Measurements from ENCODE around the gene IDH3B.

IDH3B gene

DNA sequence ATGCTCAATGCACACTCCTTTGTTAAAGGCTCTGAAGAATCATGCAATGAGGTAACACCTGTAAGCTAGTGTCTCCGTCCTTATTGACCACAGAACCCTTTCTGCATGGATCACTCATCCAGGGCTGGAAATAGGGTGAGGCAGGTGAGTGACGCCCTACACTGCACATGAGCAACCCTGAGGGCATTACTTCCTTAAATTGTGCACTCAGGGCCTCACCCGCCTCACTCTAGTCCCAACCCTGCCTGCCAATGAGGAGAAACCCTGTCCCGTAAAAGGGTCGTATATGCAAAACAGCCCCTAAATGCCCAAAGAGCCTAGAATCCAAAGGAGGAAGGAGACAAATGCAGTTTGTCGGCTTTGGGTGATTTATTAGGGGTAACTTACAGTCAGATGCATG is 45.2 kb downstream of the IDH3B start:
- no peaks in the 10 kb centered on the region for H3K79me2 ChIP-seq (ENCODE audit: insufficient read depth, low read depth)
- H3K9ac ChIP-seq: no peak overlapping the region
- H3K27me3 ChIP-seq (ENCODE audit: insufficient read depth, low read depth): no peaks in the 10 kb centered on the region
- H3K4me3 ChIP-seq (IDR thresholded peaks at IDR 0.05; ENCODE audit: insufficient read depth, low read depth, low read length): no peak overlapping the region
- TF ChIP-seq, protein P1, sequence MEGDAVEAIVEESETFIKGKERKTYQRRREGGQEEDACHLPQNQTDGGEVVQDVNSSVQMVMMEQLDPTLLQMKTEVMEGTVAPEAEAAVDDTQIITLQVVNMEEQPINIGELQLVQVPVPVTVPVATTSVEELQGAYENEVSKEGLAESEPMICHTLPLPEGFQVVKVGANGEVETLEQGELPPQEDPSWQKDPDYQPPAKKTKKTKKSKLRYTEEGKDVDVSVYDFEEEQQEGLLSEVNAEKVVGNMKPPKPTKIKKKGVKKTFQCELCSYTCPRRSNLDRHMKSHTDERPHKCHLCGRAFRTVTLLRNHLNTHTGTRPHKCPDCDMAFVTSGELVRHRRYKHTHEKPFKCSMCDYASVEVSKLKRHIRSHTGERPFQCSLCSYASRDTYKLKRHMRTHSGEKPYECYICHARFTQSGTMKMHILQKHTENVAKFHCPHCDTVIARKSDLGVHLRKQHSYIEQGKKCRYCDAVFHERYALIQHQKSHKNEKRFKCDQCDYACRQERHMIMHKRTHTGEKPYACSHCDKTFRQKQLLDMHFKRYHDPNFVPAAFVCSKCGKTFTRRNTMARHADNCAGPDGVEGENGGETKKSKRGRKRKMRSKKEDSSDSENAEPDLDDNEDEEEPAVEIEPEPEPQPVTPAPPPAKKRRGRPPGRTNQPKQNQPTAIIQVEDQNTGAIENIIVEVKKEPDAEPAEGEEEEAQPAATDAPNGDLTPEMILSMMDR (conservative IDR thresholded peaks at IDR 0.05; ENCODE audit: low read depth, low read length): no peak
- H3K4me2 ChIP-seq: no peak overlapping the region
- no peaks in the 10 kb centered on the region for H4K20me1 ChIP-seq (ENCODE audit: insufficient read depth)
- no peak overlapping the region for H2AFZ ChIP-seq (ENCODE audit: low read depth)
- no peak overlapping the region for H3K27ac ChIP-seq
- H3K4me1 ChIP-seq (ENCODE audit: low read depth, poor library complexity, severe bottlenecking): no peaks in the 10 kb centered on the region
- H3K36me3 ChIP-seq (ENCODE audit: insufficient read depth): no peaks in the 10 kb centered on the region

DNA sequence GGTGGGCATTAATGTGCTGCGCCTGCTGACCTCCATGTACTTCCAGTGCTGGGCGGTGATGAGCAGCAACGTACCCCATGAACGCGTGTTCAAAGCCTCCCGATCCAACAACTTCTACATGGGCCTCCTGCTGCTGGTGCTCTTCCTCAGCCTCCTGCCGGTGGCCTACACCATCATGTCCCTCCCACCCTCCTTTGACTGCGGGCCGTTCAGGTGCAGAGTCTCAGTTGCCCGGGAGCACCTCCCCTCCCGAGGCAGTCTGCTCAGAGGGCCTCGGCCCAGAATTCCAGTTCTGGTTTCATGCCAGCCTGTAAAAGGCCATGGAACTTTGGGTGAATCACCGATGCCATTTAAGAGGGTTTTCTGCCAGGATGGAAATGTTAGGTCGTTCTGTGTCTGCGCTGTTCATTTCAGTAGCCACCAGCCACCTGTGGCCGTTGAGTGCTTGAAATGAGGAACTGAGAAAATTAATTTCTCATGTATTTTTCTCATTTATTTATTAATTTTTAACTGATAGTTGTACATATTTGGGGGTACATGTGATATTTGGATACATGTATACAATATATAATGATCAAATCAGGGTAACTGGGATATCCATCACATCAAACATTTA is 46.8 kb downstream of the IDH3B start:
- no peaks in the 10 kb centered on the region for H3K36me3 ChIP-seq (ENCODE audit: insufficient read depth)
- no peak overlapping the region for H2AFZ ChIP-seq (ENCODE audit: low read depth)
- H3K9ac ChIP-seq: no peak overlapping the region
- no peaks in the 10 kb centered on the region for H4K20me1 ChIP-seq (ENCODE audit: insufficient read depth)
- H3K4me3 ChIP-seq (IDR thresholded peaks at IDR 0.05; ENCODE audit: insufficient read depth, low read depth, low read length): no peak overlapping the region
- no peaks in the 10 kb centered on the region for H3K27me3 ChIP-seq (ENCODE audit: insufficient read depth, low read depth)
- H3K4me2 ChIP-seq: no peak overlapping the region
- no peak overlapping the region for H3K27ac ChIP-seq
- TF ChIP-seq, protein P1 (conservative IDR thresholded peaks at IDR 0.05; ENCODE audit: low read depth, low read length): no peak
- no peaks in the 10 kb centered on the region for H3K79me2 ChIP-seq (ENCODE audit: insufficient read depth, low read depth)
- H3K4me1 ChIP-seq (ENCODE audit: low read depth, poor library complexity, severe bottlenecking): no peaks in the 10 kb centered on the region

DNA sequence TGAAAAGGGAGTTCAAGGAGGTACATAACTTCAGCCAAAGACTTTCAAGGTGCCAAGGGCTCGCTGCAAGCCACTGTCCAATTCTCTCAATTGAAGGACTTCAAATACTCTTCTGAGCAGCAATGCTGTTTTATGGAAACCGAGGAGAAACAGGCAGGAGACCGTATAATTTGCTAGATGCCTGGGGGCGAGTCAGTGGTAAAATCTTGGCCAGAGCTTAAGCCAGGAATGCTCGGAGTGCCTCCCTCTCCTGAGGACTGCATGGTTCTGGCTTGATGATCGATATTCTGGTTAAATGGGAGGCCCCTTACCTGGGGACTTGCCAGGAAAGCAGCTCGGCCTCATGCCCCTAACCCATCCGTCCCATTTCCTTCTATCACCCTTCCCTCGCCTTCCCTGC is 47.4 kb downstream of the IDH3B start:
- Histone ChIP-seq H4K20me1 (ENCODE audit: insufficient read depth) (no peaks in the 10 kb centered on the region), H3K27ac (no peak overlapping the region), H3K27me3 (ENCODE audit: insufficient read depth, low read depth) (no peaks in the 10 kb centered on the region), H3K9ac (no peak overlapping the region), H3K4me1 (ENCODE audit: low read depth, poor library complexity, severe bottlenecking) (no peaks in the 10 kb centered on the region), H3K79me2 (ENCODE audit: insufficient read depth, low read depth) (no peaks in the 10 kb centered on the region), H3K4me3 (IDR thresholded peaks at IDR 0.05; ENCODE audit: insufficient read depth, low read depth, low read length) (no peak overlapping the region), H2AFZ (ENCODE audit: low read depth) (no peak overlapping the region), H3K36me3 (ENCODE audit: insufficient read depth) (no peaks in the 10 kb centered on the region), H3K4me2 (no peak overlapping the region)
- TF ChIP-seq, protein P1 (conservative IDR thresholded peaks at IDR 0.05; ENCODE audit: low read depth, low read length): no peak

DNA sequence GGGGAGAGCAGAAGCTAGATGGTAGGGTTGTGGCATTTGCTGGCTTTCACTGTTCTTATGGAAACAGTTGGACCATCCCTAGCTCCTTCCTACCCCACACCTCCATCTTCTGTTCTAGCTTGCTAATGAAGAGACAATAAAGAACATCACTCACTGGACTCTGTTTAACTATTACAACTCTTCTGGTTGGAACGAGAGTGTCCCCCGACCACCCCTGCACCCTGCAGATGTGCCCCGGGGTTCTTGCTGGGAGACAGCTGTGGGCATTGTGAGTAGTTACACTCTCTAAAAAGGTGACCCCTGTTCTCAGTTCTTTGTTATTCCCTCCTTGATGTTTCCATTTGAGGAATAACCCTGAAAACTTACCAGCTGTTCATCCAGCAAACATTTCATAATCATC is 51.9 kb downstream of the IDH3B start:
- H3K27ac ChIP-seq: no peak overlapping the region
- TF ChIP-seq, protein P1 (conservative IDR thresholded peaks at IDR 0.05; ENCODE audit: low read depth, low read length): no peak
- no peaks in the 10 kb centered on the region for H3K79me2 ChIP-seq (ENCODE audit: insufficient read depth, low read depth)
- no peaks in the 10 kb centered on the region for H3K36me3 ChIP-seq (ENCODE audit: insufficient read depth)
- H3K4me3 ChIP-seq (IDR thresholded peaks at IDR 0.05; ENCODE audit: insufficient read depth, low read depth, low read length): no peak overlapping the region
- no peaks in the 10 kb centered on the region for H3K27me3 ChIP-seq (ENCODE audit: insufficient read depth, low read depth)
- H3K4me1 ChIP-seq (ENCODE audit: low read depth, poor library complexity, severe bottlenecking): no peaks in the 10 kb centered on the region
- H3K9ac ChIP-seq: no peak overlapping the region
- no peaks in the 10 kb centered on the region for H4K20me1 ChIP-seq (ENCODE audit: insufficient read depth)
- no peak overlapping the region for H3K4me2 ChIP-seq
- H2AFZ ChIP-seq (ENCODE audit: low read depth): no peak overlapping the region

All from KMS-11 (cell line).